ENCODE measurements around the gene DDAH2.

Gene DDAH2

GRCh38 chr6:31760790-31761189 lies 31.7 kb upstream of the DDAH2 start:
- DNase-seq: no peak

GRCh38 chr6:31758281-31758680 lies 29.2 kb upstream of the DDAH2 start:
- DNase-seq: no peak

GRCh38 chr6:31752739-31753319 lies 23.7 kb upstream of the DDAH2 start:
- DNase-seq: no peak

- DNase-seq: no peak
Measured at GRCh38 chr6:31750411-31751022, 21.4 kb upstream of the DDAH2 start.

- DNase-seq: no peak
Measured at GRCh38 chr6:31749301-31750036, 20.4 kb upstream of the DDAH2 start.

- DNase-seq: no peak
Measured at GRCh38 chr6:31744422-31744821, 15.3 kb upstream of the DDAH2 start.

- no peak for DNase-seq
Measured at GRCh38 chr6:31742894-31743293, 13.8 kb upstream of the DDAH2 start.

- DNase-seq: no peak
Measured at GRCh38 chr6:31741815-31742214, 12.7 kb upstream of the DDAH2 start.

- peak; percentile 73 for DNase-seq
Measured at GRCh38 chr6:31740397-31741223, 11.5 kb upstream of the DDAH2 start.

- peak; percentile 100 for DNase-seq
Measured at GRCh38 chr6:31739639-31740396, 10.7 kb upstream of the DDAH2 start, which contains the start of gene MSH5. MSH5 (plus strand) TSS chr6:31740005; CDS start chr6:31740467, 462 bp downstream.

- peak; percentile 97 for DNase-seq
Measured at GRCh38 chr6:31737991-31738979, 9.2 kb upstream of the DDAH2 start.

- DNase-seq: peak; percentile 89
Measured at GRCh38 chr6:31737315-31737990, 8.4 kb upstream of the DDAH2 start.

- DNase-seq: peak; percentile 31
Measured at GRCh38 chr6:31736768-31737314, 7.7 kb upstream of the DDAH2 start.

- DNase-seq: peak; percentile 94
Measured at GRCh38 chr6:31736021-31736767, 7.1 kb upstream of the DDAH2 start, which contains the start of gene CLIC1. CLIC1 (minus strand) TSS chr6:31736530; CDS start chr6:31736300, 230 bp downstream.

GRCh38 chr6:31734821-31735406 lies 5.8 kb upstream of the DDAH2 start:
- peak; percentile 90 for DNase-seq

- DNase-seq: no peak
Measured at GRCh38 chr6:31734247-31734820, 5.2 kb upstream of the DDAH2 start.

GRCh38 chr6:31733734-31734133 lies 4.6 kb upstream of the DDAH2 start:
- DNase-seq: no peak

GRCh38 chr6:31732029-31732428 lies 2.9 kb upstream of the DDAH2 start:
- DNase-seq: no peak

Data from hematopoietic multipotent progenitor cell treated with erythropoietin and hydrocortisone succinate and interleukin-3 and kit ligand, for 4 days (in vitro differentiated cells).